T1000 (cell line): Measurements from ENCODE around the gene TPO.
"Not testable (repeated sequence)": the region's sequence is repeated elsewhere in the genome, so short reads cannot be mapped to it uniquely, and the experiment has no call there.

Experiments
- DNase-seq: peaks from one replicate; lab custom pipeline; 2025; ENCODE audit warnings: mixed read lengths; lab: John Stamatoyannopoulos, UW

The TPO gene

DNA sequence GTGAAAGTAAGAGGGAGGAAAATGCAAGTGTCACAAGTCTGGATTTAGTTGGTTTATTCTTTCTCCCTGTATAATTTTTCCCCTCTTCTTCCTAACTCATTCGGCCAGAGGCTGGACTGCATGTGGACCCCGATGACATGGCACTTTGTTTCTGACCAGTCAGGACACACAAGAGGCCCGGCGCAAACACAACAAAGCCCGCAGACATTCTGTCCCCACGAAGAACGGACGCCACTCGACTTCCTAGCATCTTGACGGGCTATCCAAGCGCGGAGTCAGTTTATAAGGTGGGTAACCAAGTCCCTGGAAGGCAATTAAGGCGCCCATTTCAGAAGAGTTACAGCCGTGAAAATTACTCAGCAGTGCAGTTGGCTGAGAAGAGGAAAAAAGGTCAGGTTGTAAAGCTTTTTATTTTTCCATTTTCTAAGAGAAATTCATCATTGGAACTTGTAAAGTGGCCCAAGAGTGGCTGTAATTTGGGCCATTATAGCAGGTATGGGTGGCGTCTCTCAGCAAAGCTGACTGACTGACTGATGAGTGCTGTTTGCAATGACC, at the start of gene TPO:
Gene TPO, plus strand, starts transcription at position 308 of the 555 bp plus-strand sequence. CDS start 946 bp downstream, outside the sequence.
- DNase-seq, result no peak

- DNase-seq, result no peak
Observed at GRCh38 chr2:1366546-1367134, 46.6 kb upstream of the TPO start.

GRCh38 chr2:1367601-1368000, 45.7 kb upstream of the TPO start:
- DNase-seq, result no peak

GRCh38 chr2:1369905-1370304, 43.4 kb upstream of the TPO start:
- DNase-seq, result no peak

DNA sequence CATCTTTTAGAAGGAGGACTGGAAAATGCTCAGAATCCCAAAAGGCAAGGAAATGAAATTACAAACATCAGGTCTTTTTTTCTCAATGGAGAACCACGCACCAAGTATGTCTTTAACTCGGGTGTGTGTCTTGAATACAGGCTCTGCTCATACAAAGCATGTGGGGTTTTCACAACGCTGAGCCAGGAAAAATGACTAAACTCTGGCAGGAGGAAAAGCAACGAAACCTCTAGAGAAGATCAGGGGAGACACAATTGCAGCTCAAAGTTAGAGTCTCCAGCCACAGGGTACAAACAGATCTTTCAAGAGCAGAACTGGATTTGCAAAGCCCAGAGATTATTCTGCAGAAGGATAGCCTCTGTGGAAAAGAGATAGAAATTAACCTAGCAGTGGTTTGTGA, 42.8 kb upstream of the TPO start:
- no peak for DNase-seq

GRCh38 chr2:1371082-1371481, 42.2 kb upstream of the TPO start:
- DNase-seq, result no peak

DNA sequence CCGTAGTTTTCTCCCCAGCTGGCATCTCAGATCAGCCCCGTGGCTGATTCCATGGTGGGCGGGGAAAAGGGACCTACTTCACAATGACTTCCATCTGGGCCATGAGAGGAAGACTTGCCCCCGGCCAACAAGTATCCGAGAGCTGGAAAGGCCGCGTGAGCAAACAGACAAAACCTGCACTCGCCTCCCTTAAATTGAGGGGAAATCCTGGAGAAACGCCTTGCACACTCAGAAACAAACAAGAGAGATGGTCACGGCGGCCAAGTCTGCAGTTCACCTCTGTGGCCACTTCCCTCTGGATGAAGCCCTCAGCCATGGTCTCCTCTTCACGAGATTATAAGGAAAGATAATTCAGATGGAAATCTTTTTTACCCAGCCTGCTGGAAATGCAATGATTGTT, 39.4 kb upstream of the TPO start:
- DNase-seq, result no peak

DNA sequence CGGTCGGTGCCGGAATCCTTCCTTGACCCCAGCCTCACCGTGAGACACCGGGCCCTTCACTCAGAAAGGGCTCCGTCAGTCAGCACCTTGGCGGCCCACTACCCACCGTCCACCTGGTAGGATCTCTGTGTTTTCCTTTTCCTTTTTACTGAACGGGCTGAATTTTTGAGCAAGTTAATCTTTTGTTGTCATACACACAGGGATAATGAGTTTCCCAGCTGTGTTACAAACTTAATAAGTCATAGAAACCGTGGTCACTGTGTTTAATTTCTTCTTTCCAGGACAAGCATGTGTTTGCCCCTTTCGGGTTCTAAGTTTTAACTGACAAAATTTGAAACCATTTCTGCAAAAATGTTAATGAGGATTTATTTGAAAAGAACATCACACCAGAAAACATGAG, 39.0 kb upstream of the TPO start:
- no peak for DNase-seq

GRCh38 chr2:1375794-1376193, 37.5 kb upstream of the TPO start:
- DNase-seq, result no peak

DNA sequence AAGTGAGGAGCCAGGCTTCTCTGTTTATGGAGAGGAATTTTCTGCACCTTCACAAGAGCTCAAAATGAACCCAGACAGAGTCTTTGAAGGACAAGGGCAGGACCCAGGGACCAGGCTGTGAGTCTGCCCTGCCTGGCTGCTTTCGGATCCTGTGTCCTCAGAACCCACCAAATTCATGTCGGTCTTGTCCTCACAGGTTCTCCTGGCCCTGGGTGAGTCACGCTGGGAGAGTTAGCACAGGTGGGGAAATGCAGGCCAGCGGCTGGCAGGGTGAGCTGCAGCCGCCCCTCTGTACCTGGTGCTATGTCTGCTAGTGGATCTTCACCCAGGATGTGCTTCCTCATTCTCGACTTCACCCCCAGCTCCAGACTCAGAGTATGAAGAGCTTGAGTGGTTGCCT, 35.8 kb upstream of the TPO start:
- no peak for DNase-seq

DNA sequence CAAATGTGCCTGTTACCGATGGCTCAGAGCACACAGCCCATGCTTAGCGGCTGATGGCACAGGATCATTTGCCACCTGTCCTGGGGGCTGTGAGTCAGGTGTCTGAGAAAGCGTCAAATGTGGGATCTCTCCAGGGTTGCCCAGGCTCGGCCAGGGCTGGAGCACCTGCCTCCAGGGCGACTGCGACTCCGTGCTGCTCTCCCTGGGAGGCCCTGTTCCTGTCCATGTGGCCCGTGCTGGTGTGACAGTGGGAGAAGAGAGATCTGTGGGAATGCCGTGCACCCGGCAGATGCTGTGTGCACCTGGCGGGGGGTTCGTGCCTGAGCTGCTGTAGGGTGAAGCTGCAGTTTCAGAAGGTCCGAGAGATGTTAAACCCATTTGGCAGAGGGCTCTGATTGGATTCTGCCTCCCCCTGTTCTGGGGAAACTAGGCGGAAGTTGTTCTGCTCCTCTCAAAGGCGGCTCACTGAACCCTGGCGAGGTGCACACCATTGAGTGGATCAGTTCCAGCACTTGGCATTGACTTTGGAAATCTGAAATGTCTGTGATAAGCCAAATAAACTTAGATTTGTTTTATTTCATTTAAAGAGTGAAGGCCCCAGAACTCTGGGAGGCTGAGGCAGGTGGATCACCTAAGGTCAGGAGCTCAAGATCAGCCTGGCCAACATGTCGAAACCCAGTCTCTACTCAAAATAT, 34.7 kb upstream of the TPO start:
- DNase-seq, result no peak

DNA sequence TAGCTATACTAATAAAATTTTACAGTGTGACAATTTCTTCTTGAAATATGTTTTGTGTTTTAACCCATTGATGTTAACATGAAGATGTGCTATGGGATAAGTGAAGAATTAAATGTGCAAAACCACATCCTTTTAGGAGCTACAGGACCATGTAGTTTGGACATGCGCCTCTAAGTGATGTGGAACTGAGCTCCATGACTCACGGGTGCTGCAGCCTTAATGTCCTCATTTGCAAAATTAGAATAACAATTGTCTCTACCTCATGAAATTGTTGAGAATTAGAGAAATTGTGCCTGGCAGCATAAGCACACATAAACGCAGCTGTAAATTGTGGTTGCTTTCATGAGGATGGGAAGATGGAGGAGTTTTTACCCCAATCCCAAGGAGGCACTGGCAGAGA, 31.6 kb upstream of the TPO start:
- DNase-seq, result no peak

DNA sequence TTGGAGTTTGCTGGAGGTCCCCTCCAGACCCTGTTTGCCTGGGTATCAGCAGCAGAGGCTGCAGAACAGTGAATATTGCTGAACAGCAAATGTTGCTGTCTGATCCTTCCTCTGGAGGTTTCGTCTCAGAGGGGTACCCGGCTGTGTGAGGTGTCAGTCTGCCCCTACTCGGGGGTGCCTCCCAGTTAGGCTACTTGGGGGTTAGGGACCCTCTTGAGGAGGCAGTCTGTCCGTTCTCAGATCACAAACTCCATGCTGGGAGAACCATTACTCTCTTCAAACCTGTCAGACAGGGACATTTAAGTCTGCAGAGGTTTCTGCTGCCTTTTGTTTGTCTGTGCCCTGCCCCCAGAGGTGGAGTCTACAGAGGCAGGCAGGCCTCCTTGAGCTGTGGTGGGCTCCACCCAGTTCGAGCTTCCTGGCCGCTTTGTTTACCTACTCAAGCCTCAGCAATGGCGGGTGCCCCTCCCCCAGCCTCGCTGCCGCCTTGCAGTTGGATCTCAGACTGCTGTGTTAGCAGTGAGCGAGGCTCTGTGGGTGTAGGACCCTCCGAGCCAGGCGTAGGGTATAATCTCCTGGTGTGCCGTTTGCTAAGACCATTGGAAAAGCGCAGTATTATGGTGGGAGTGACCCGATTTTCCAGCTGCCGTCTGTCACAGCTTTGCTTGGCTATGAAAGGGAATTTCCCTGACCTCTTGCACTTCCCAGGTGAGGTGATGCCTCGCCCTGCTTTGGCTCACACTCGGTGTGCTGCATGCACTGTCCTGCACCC, 25.1 kb upstream of the TPO start:
- not testable (repeated sequence) for DNase-seq

- DNase-seq, result not testable (repeated sequence)
Observed at GRCh38 chr2:1390118-1390517, 23.1 kb upstream of the TPO start.

- no peak for DNase-seq
Observed at GRCh38 chr2:1393321-1393720, 19.9 kb upstream of the TPO start.

- no peak for DNase-seq
Observed at GRCh38 chr2:1394709-1395408, 18.4 kb upstream of the TPO start.

- no peak for DNase-seq
Observed at GRCh38 chr2:1397350-1397749, 15.9 kb upstream of the TPO start.

DNA sequence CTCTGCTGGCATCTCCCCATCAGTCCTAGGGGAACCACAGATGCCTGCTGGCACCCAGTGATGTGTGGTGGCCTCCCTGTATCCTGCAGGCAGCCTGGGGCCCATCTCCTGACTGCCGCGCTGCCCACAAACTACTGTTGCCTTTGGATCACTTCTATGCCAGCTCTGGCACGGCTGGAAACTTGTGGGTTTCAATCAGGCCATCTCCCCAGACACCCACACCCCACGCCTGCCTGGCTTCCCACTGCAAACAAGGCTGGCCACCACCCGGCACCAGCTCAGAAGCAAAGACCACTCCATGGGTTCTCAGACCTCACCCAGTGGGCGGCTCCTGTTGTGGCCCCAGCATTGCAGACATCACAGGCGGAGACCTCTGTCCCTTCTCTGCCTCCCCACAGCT, 15.1 kb upstream of the TPO start:
- no peak for DNase-seq

DNA sequence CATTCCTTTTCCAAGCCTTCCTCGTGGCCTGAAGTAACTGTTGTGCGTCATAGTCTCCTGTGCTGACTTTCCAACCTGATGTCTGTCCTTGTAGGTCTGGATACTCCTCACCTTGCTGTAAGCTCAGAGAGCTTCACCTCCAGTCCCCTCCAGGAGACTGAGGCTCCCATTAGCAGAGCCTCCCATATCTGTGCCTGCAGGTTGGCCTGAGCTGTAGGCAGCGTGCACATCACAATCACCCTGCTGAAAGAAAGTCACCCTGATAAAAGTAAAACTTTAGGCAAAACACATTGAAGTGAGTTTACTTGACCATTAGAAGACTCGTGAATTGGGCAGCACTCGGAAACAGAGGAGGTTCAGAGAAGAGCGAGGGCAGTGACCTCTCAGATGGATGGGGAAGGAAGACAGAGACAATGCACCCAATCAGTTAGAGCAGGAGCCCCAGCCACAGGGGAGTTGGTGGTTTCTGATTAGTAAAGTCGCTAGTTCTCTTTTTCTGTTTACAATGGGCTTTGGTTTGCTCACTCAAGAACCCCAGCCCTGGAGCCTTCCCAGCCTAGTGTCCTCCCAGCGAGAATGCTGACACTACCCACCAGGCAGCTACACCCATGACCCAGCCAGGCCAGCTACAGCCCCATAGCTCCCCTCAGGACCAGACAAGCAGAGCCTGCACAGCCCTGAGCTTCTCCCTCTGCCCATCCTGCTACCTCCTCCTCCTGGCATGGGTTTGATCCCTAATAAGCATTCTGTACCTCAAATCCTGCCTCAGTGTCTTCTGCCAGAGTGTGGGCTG, 12.1 kb upstream of the TPO start:
- DNase-seq, result no peak

DNA sequence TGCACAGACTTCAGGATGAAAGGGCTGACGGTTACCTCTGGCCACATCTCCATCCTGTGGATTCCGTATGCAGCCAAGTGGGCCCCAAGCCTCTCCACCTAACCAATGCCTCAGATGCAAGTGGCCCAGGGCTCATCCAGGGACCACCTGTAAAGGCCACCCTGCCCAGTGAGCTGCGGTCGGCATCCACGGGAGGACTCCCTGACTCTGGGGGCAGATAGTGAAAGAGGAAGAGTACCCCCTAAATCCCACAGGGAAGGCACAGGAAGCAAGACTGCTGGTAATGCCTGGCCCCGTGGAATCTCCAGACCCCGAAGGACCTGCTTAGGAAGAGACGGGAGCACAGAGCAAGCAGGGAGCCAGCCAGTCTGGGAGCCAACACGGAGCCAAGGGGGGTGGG, 11.2 kb upstream of the TPO start:
- no peak for DNase-seq

- no peak for DNase-seq
Observed at GRCh38 chr2:1403565-1403964, 9.7 kb upstream of the TPO start.

- DNase-seq, result no peak
Observed at GRCh38 chr2:1405124-1405523, 8.1 kb upstream of the TPO start.
